GM12891 (cell line): Measurements from ENCODE around the gene GPC6.

ENCODE experiments used
- POLR2A ChIP-seq: IDR thresholded peaks from 2 replicates; pipeline ENCODE4 v1.6.1; 2011; ENCODE audit warnings: low read depth, low read length, control low read depth
- POLR2AphosphoS5 ChIP-seq: IDR thresholded peaks from 2 replicates; pipeline ENCODE4 v1.6.1; 2011; ENCODE audit warnings: low read depth, low read length, control low read depth
- SPI1 ChIP-seq: IDR thresholded peaks from 2 replicates; pipeline ENCODE4 v1.6.1; 2011; ENCODE audit warnings: low read depth, low read length, control low read depth

- TF ChIP-seq POLR2AphosphoS5: no peak
- TF ChIP-seq POLR2A: no peak
- no peak for TF ChIP-seq SPI1
Observed at GRCh38 chr13:93412676-93413075, 186.1 kb downstream of the GPC6 start.
